GM18508 (cell line): Measurements from ENCODE around the gene DLGAP3.

Experiments used
- ATAC-seq: cut with Tn5 transposase; IDR thresholded peaks from one replicate; pipeline ENCODE4 v1.9.1; 2021; ENCODE audit warnings: moderate number of reproducible peaks; ENCODE audit not compliant: insufficient read depth, unreplicated experiment

DLGAP3 gene

GRCh38 chr1:34905098-34905459 lies 24.4 kb downstream of the DLGAP3 start:
- ATAC-seq: no peak

- no peak for ATAC-seq
Observed at GRCh38 chr1:34904236-34905097, 25.0 kb downstream of the DLGAP3 start.

GRCh38 chr1:34901919-34902318 lies 27.5 kb downstream of the DLGAP3 start:
- ATAC-seq: no peak

- no peak for ATAC-seq
Observed at GRCh38 chr1:34900775-34901502, 28.5 kb downstream of the DLGAP3 start.

- no peak for ATAC-seq
Observed at GRCh38 chr1:34899906-34900305, 29.5 kb downstream of the DLGAP3 start.

- no peak for ATAC-seq
Observed at GRCh38 chr1:34899471-34899870, 30.0 kb downstream of the DLGAP3 start.

GRCh38 chr1:34898330-34898761 lies 31.1 kb downstream of the DLGAP3 start:
- ATAC-seq: no peak

GRCh38 chr1:34896612-34897011 lies 32.8 kb downstream of the DLGAP3 start:
- ATAC-seq: no peak

GRCh38 chr1:34889705-34890104 lies 39.7 kb downstream of the DLGAP3 start:
- no peak for ATAC-seq

- no peak for ATAC-seq
Observed at GRCh38 chr1:34887593-34887992, 41.9 kb downstream of the DLGAP3 start.

GRCh38 chr1:34885405-34886247 lies 43.8 kb downstream of the DLGAP3 start:
- ATAC-seq: no peak

- no peak for ATAC-seq
Observed at GRCh38 chr1:34884961-34885360, 44.5 kb downstream of the DLGAP3 start.

- no peak for ATAC-seq
Observed at GRCh38 chr1:34884536-34884935, 44.9 kb downstream of the DLGAP3 start.

GRCh38 chr1:34879230-34879629 lies 50.2 kb downstream of the DLGAP3 start:
- no peak for ATAC-seq

GRCh38 chr1:34876406-34876805 lies 53.0 kb downstream of the DLGAP3 start:
- no peak for ATAC-seq

- no peak for ATAC-seq
Observed at GRCh38 chr1:34874296-34874952, 55.0 kb downstream of the DLGAP3 start.

- no peak for ATAC-seq
Observed at GRCh38 chr1:34872133-34872503, 57.3 kb downstream of the DLGAP3 start.

GRCh38 chr1:34871443-34872132 lies 57.9 kb downstream of the DLGAP3 start:
- no peak for ATAC-seq

GRCh38 chr1:34870395-34870794 lies 59.1 kb downstream of the DLGAP3 start:
- no peak for ATAC-seq

GRCh38 chr1:34869760-34870159 lies 59.7 kb downstream of the DLGAP3 start:
- ATAC-seq: no peak
